HG03432 (cell line): ENCODE data around the gene GJA5.
"Not testable (repeated sequence)": the region's sequence is repeated elsewhere in the genome, so short reads cannot be mapped to it uniquely, and the experiment has no call there.

Source experiments
- ATAC-seq: cut with Tn5 transposase; IDR thresholded peaks from one replicate; pipeline ENCODE4 v1.9.1; 2021; ENCODE audit warnings: mild to moderate bottlenecking, moderate library complexity; ENCODE audit not compliant: unreplicated experiment

The GJA5 gene

GRCh38 chr1:147734291-147734841, 26.0 kb downstream of the GJA5 start:
- not testable (repeated sequence) for ATAC-seq

GRCh38 chr1:147729315-147729714, 31.1 kb downstream of the GJA5 start:
- ATAC-seq: no peak

- no peak for ATAC-seq
Measured at GRCh38 chr1:147726168-147726567, 34.2 kb downstream of the GJA5 start.

DNA sequence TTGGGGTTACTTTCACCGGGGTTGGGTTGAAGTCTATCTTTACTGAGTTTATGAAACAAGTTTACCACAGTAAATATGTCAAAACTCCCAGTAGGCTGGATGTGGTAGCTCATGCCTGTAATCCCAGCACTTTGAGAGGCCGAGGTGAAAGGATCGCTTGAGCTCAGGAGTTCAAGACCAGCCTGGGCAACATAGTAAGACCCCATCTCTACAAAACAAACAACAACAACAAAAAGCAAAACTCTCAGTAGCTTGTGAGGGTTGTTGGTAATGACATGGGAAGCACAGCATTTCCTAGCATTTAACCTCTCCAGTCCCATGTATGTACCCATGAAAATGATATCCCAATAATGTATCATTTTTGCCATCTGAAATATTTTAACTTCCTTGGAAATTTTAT, 34.7 kb downstream of the GJA5 start:
- ATAC-seq: no peak

GRCh38 chr1:147723691-147724323, 36.6 kb downstream of the GJA5 start:
- ATAC-seq: no peak

GRCh38 chr1:147722124-147722523, 38.3 kb downstream of the GJA5 start:
- ATAC-seq: no peak

- ATAC-seq: no peak
Measured at GRCh38 chr1:147721716-147722115, 38.7 kb downstream of the GJA5 start.

- ATAC-seq: no peak
Measured at GRCh38 chr1:147720557-147720956, 39.8 kb downstream of the GJA5 start.

DNA sequence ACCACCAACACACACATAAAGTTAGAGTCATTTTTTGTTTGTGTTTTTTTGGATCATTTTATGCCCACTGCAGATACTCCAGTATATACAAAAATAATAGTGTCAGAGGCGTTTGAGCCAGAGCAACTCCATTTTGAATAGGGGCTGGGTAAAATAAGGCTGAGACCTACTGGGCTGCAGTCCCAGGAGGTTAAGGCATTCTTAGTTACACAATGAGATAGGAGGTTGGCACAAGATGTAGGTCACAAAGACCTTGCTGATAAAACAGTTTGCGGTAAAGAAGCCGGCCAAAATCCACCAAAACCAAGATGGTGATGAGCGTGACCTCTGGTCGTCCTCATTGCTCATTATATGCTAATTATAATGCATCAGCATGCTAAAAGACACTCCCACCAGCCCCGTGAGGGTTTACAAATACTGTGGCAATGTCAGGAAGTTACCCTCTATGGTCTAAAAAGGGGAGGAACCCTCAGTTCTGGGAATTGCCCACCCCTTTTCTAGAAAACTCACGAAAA, 40.6 kb downstream of the GJA5 start:
- ATAC-seq: no peak

DNA sequence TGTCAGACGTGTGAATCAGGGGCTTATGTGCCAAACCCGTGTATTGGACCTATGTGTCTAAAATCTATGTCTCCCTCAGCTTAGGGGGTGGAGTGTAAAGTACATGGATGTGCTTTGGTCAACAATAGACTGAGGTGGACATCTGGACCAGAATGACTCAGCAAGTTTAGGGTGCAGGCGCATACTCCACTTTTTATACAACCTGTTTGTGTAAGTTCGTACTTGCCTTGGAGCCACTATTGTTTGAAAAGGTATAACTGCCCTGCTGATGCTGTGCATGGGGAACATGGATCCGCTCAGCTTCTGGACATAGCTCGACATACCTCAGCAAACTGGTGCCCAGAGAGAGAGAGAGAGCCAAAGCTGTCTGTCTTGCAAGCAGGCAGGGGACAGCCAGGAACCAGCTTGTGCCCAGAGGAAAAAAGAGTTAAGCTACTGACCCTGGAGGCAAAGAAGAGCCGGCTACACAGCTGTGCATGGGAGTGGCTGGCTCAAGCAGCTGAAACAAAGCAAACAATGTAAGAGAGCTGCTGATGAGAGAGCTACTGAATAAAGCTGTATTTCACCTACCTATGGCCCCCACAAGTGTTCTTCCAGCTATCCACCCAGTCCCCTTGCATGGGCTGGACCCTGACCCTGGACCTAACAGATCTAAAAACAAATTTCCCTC, 41.2 kb downstream of the GJA5 start:
- no peak for ATAC-seq

- ATAC-seq: no peak
Measured at GRCh38 chr1:147717706-147718097, 42.7 kb downstream of the GJA5 start.

- no peak for ATAC-seq
Measured at GRCh38 chr1:147717051-147717705, 43.2 kb downstream of the GJA5 start.

DNA sequence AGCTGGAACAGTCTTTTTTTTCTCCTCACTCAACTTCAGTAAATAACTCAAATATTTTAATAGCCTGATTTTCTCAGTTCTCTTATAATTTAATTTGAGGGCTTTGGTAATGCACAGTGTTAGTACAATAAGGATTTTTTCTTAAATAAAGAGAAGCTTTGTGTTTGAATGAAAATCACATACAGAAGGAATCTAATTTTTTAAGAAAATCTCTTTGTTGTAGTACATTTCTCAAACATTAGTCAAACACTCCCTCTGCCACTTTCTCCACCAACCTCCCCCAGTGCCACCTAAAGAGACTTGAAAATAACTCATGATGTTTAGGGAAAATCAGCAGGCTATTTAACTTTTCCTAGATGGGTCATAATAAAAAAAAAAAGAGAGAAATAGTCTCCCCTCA, 47.8 kb downstream of the GJA5 start:
- ATAC-seq: no peak
